Psoas muscle (tissue), 8 donors: Measurements from ENCODE around the gene CFC1. TPM values are rescaled to one million over a fixed set of nuclear protein-coding genes. Genes with fewer than 3 reads are reported as not detected.
"Not testable (repeated sequence)": the region's sequence is repeated elsewhere in the genome, so short reads cannot be mapped to it uniquely, and the experiment has no call there.

ENCODE experiments used
- ATAC-seq, 4 donors: fragments of 200-7000 bp; cut with Tn5 transposase; one replicate each; pipeline ENCODE4 v1.9.1; 2020; ENCODE audit warnings: moderate library complexity in 3 of 4, mild to moderate bottlenecking in 2 of 4
- DNase-seq, 2 donors: peaks; one replicate each; pipeline ENCODE4 v3.0.0-alpha.2; 2020
- H3K27ac ChIP-seq: fragments of 200-600 bp; one replicate; pipeline ENCODE4 v1.8.0; 2022
- H3K27me3 ChIP-seq, 3 donors: fragments of 200-600 bp in 1 of 3; one replicate each; pipeline versions ENCODE4 v1.6.1 to v1.8.0; 2013 to 2022; ENCODE audit warnings: low read length in 2 of 3, mild to moderate bottlenecking in 2 of 3, moderate library complexity in 1 of 3; ENCODE audit not compliant: insufficient read depth in 3 of 3
- H3K36me3 ChIP-seq, 2 donors: fragments of 200-600 bp in 1 of 2; one replicate each; pipeline versions ENCODE4 v1.6.1 to v1.8.0; 2013 to 2022; ENCODE audit warnings: low read depth in 1 of 2, mild to moderate bottlenecking in 1 of 2, moderate library complexity in 1 of 2; ENCODE audit not compliant: insufficient read depth in 1 of 2
- H3K4me1 ChIP-seq: fragments of 200-600 bp; one replicate; pipeline ENCODE4 v1.8.0; 2022
- H3K4me3 ChIP-seq: fragments of 200-600 bp; one replicate; pipeline ENCODE4 v1.8.0; 2022; ENCODE audit warnings: mild to moderate bottlenecking
- H3K9me3 ChIP-seq: fragments of 200-600 bp; one replicate; pipeline ENCODE4 v1.8.0; 2022
- WGBS, 3 donors: extraction: QIAGEN DNeasy Blood & Tissue Kit; methylation state at CpG; one replicate each; pipeline versions ENCODE4 v1.1.6 to v1.1.7; 2013; 5-methylcytosine and 5-hydroxymethylcytosine counted together
- intact Hi-C, 2 donors: fragments of 100-400 bp; cut with DNase I; formaldehyde crosslinking; loops; one replicate each; pipeline versions ENCODE4 v1.11.0 to v1.14.2; 2022
- polyA plus RNA-seq, 3 donors: library from polyadenylated mRNA; stranded (reverse); fragments of 200-250 nt; gene quantifications; one replicate each; pipeline ENCODE4 v1.2.3, GENCODE V29; 2013
- total RNA-seq, 4 donors: library from RNA; stranded (reverse); fragmentation: NEBNext Ultra II Directional in 2 of 4; extraction: Animal tissue kit (Norgen Biotek cat#: 25700) in 2 of 4; gene quantifications; one replicate each; pipeline versions ENCODE4 v1.2.1 to v1.2.4, GENCODE V29; 2021 to 2023
- donor health status: healthy with polysubstance abuse.
- donor health status: DM: no; HTN: no; CAD: no; lungs with moderate emphysema.
- donor health status: Bipolar disorder and iron deficiency.
- donor health status: healthy.
- donor health status: DM: yes; HTN: yes; CAD: no.
- donor health status: DM: no; HTN: no; CAD: no.
- donor health status: DM: no; HTN: no; CAD: no.
- donor health status: DM: yes; HTN: yes; CAD: no.

The CFC1 gene
- total and polyA plus RNA-seq, 7 donors, result not detected

DNA sequence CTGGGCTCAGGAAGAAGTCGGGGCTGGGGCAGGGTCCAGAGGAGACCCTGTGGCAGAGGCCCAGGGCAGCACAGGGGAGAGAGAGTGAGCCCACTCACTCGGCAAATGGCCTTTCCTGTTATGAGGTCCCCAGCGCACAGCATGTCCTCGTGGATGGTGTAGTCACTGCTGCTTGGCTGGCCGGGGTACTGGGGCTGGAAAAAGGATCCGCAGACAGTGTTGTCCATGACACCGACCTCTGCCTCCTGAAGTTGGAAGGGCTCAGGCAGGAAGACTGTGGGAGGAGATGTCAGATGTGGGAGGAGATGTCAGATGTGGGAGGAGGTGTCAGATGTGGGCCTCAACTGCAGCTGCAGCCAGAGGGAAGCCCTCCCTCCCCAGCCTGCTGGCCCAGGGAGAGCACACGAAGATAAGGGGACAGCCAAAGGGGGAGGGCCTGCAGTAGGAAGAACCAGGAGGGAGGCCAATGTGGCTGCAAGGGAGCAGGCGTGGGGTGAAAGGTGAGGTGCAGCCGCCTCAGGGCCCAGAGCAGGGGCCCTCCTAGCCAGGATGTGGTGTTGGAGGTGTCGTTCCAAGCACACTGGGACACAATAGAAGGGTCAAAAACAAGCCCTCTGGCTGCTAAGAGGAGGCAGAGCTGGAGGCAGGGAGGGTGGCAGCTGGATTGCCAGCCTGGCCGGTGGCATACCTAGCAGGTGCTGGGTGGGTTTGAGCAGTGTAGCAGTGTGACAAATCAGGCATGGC lies 55.4 kb downstream of the CFC1 start:
- intact Hi-C loops, ATAC-seq, H3K36me3 ChIP-seq, DNase-seq, H3K4me3 ChIP-seq, H3K27ac ChIP-seq, H3K4me1 ChIP-seq, H3K27me3 ChIP-seq, H3K9me3 ChIP-seq: not testable (repeated sequence)
- WGBS, 3 donors, result 43% methylated on average over 1 of the region's 12 CpGs; no CpG with 5 or more reads in 2 of the 3 donors

- DNase-seq, H3K36me3 ChIP-seq, H3K9me3 ChIP-seq, ATAC-seq, H3K4me1 ChIP-seq, H3K4me3 ChIP-seq, intact Hi-C loops, H3K27ac ChIP-seq, H3K27me3 ChIP-seq: not testable (repeated sequence)
- no CpG with 5 or more reads among the region's 4 CpGs for WGBS, 3 donors
Measured at GRCh38 chr2:130542789-130543188, 56.6 kb downstream of the CFC1 start.

Other genes starting within 250 kb of the CFC1 start
- gene PTPN18, start 243.5 kb downstream of the CFC1 start, total RNA-seq, result 10 to 100 TPM in 1 of 4 donors, 1 to 10 TPM in 3; 6.4 to 10.5 (median 8.6) TPM
- gene PTPN18, start 243.5 kb downstream of the CFC1 start, polyA plus RNA-seq, result 1 to 10 TPM; 6.0 to 8.7 (median 8.6) TPM
- gene POTEI, start 90.2 kb downstream of the CFC1 start, total RNA-seq, result not detected
- not detected for gene POTEI, start 90.2 kb downstream of the CFC1 start, polyA plus RNA-seq
- gene CFC1B, start 78.4 kb downstream of the CFC1 start, total RNA-seq, result not detected
- gene CFC1B, start 78.4 kb downstream of the CFC1 start, polyA plus RNA-seq, result not detected
- gene POTEJ, start 11.9 kb upstream of the CFC1 start, total RNA-seq, result not detected
- gene POTEJ, start 11.9 kb upstream of the CFC1 start, polyA plus RNA-seq, result not detected
- gene GPR148, start 129.5 kb upstream of the CFC1 start, total RNA-seq, result not detected
- not detected for gene GPR148, start 129.5 kb upstream of the CFC1 start, polyA plus RNA-seq
- not detected for gene AMER3, start 156.0 kb upstream of the CFC1 start, total RNA-seq
- not detected for gene AMER3, start 156.0 kb upstream of the CFC1 start, polyA plus RNA-seq
- gene ARHGEF4, start 237.3 kb upstream of the CFC1 start, total RNA-seq, result 1 to 10 TPM; 2.6 to 6.9 (median 3.9) TPM
- gene ARHGEF4, start 237.3 kb upstream of the CFC1 start, polyA plus RNA-seq, result 1 to 10 TPM in 2 of 3 donors, under 1 TPM in 1; 0.63 to 4.7 (median 3.7) TPM